Glutamatergic neuron (in vitro differentiated cells): Measurements from ENCODE around the gene TEX10. TPM values are rescaled to one million over a fixed set of nuclear protein-coding genes. Genes with fewer than 3 reads are reported as not detected.

Experiments used
- DNase-seq: peaks from one replicate; pipeline ENCODE4 v3.0.0; 2022
- H3K27ac Mint-ChIP-seq: one replicate; pipeline ENCODE4 v1.8.0; 2020; ENCODE audit warnings: mild to moderate bottlenecking, mixed read lengths, inconsistent platforms; ENCODE audit not compliant: unreplicated experiment
- H3K27me3 Mint-ChIP-seq: one replicate; pipeline ENCODE4 v1.8.0; 2020; ENCODE audit warnings: mild to moderate bottlenecking, moderate library complexity, mixed read lengths, inconsistent platforms; ENCODE audit not compliant: unreplicated experiment
- H3K36me3 Mint-ChIP-seq: one replicate; pipeline ENCODE4 v1.8.0; 2020; ENCODE audit warnings: mild to moderate bottlenecking, mixed read lengths, inconsistent platforms; ENCODE audit not compliant: unreplicated experiment
- H3K4me1 Mint-ChIP-seq: one replicate; pipeline ENCODE4 v1.8.0; 2020; ENCODE audit warnings: mild to moderate bottlenecking, low read depth, mixed read lengths, inconsistent platforms; ENCODE audit not compliant: unreplicated experiment
- H3K4me3 Mint-ChIP-seq: one replicate; pipeline ENCODE4 v1.8.0; 2020; ENCODE audit warnings: mild to moderate bottlenecking, mixed read lengths, inconsistent platforms; ENCODE audit not compliant: unreplicated experiment
- H3K9me3 Mint-ChIP-seq: one replicate; pipeline ENCODE4 v1.8.0; 2020; ENCODE audit warnings: mild to moderate bottlenecking, moderate library complexity, mixed read lengths, inconsistent platforms; ENCODE audit not compliant: unreplicated experiment
- total RNA-seq: library from RNA; stranded (reverse); fragmentation: NEBNext Ultra II Directional; extraction: Animal tissue kit (Norgen Biotek cat#: 25700); gene quantifications from one replicate; pipeline ENCODE4 v1.2.1, GENCODE V29; 2021; ENCODE audit not compliant: unreplicated experiment
- TF ChIP-seq, protein P1 (sequence below): fragments of 200-600 bp; sonication (generic); IDR thresholded peaks from one replicate; pipeline ENCODE4 v1.5.0; 2021; ENCODE audit not compliant: partially characterized antibody, unreplicated experiment

Gene TEX10
- total RNA-seq, 1 donor from 2014 or later: 18.4 TPM

GRCh38 chr9:100281066-100281465 lies 71.7 kb downstream of the TEX10 start:
- Mint-ChIP-seq H3K9me3 (peaks cover 14% of the 10 kb centered on the region), H3K27ac (no peak overlapping the region), H3K4me1 (peaks cover 40% of the 10 kb centered on the region), H3K27me3 (peaks cover 3% of the 10 kb centered on the region), H3K4me3 (no peak overlapping the region), H3K36me3 (peaks cover 13% of the 10 kb centered on the region)
- no peak for DNase-seq
- TF ChIP-seq, protein P1, sequence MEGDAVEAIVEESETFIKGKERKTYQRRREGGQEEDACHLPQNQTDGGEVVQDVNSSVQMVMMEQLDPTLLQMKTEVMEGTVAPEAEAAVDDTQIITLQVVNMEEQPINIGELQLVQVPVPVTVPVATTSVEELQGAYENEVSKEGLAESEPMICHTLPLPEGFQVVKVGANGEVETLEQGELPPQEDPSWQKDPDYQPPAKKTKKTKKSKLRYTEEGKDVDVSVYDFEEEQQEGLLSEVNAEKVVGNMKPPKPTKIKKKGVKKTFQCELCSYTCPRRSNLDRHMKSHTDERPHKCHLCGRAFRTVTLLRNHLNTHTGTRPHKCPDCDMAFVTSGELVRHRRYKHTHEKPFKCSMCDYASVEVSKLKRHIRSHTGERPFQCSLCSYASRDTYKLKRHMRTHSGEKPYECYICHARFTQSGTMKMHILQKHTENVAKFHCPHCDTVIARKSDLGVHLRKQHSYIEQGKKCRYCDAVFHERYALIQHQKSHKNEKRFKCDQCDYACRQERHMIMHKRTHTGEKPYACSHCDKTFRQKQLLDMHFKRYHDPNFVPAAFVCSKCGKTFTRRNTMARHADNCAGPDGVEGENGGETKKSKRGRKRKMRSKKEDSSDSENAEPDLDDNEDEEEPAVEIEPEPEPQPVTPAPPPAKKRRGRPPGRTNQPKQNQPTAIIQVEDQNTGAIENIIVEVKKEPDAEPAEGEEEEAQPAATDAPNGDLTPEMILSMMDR: no peak

DNA sequence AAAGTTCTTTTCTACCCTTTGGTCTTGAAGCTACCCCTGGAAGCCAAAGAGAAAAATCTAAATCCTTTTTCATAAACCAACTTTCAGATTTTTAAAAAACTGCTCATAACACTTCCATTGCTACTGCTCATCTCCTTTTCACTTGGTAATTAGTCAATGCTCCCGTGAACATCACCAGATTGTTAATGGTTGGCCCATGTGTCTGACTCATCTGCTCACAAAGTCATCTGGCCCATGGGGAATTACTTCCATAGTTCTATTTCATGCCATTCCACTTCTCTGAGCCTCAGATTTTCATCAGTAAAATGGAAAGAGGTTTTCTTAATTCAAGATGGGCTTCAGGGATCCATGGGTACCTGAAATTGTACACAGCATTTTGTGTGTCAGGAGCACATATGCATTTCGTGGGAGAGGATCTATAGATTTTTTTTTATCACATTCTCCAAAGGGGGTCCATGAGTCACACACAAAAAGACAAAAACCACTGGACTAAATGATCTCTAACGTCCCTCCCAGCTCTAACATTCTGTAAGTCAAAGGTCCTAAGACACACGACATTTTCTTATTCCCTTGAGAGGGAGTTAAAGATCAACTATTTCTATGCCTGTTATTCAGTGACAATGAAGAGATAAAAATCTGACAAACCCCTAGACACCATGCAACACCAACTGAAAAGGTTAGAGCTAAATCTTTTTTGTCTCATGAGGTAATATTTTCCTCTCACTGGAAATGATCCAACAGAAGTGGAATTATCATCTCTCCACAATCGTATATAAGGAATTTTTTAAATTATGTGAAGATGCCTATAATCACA lies 75.4 kb downstream of the TEX10 start:
- Mint-ChIP-seq H3K27ac (peak overlapping the region; percentile 83), H3K9me3 (peaks cover 6% of the 10 kb centered on the region)

DNA sequence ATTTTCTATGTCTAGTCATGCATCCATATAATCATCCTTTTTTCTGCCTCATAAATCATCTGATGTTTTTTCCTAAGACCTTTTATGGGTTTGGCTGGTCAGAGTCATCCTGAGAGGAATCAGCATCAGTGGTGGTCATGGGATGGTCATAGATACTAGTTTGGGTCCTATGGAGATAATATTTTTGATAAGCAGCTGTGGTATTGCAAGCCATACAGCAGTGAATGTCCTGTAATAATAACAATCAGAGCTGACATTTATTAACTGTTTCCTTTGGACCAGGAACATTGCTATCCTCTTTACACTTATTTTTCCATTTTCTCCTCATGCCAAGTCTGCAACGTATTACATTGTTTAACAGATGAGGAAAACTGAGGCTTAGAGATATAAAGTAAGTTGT lies 83.1 kb downstream of the TEX10 start:
- no peak for DNase-seq
- Mint-ChIP-seq H3K4me3 (no peak overlapping the region), H3K27ac (no peak overlapping the region), H3K4me1 (no peaks in the 10 kb centered on the region), H3K9me3 (no peaks in the 10 kb centered on the region), H3K27me3 (peaks cover 2% of the 10 kb centered on the region), H3K36me3 (peaks cover 3% of the 10 kb centered on the region)
- TF ChIP-seq, protein P1: no peak

More for the DNA sequence above, 75.4 kb downstream of the TEX10 start:
- Mint-ChIP-seq H3K4me3 (peak overlapping the region; percentile 61), H3K27me3 (peaks cover 3% of the 10 kb centered on the region), H3K36me3 (no peaks in the 10 kb centered on the region), H3K4me1 (peaks cover 43% of the 10 kb centered on the region)
- TF ChIP-seq, protein P1: no peak
- no peak for DNase-seq

GRCh38 chr9:100268271-100268670 lies 84.5 kb downstream of the TEX10 start:
- TF ChIP-seq, protein P1: no peak
- H3K36me3 Mint-ChIP-seq: peaks cover 3% of the 10 kb centered on the region
- no peak for DNase-seq
- no peak overlapping the region for H3K4me3 Mint-ChIP-seq
- no peak overlapping the region for H3K27ac Mint-ChIP-seq
- peaks cover 2% of the 10 kb centered on the region for H3K27me3 Mint-ChIP-seq
- no peaks in the 10 kb centered on the region for H3K4me1 Mint-ChIP-seq
- H3K9me3 Mint-ChIP-seq: no peaks in the 10 kb centered on the region

DNA sequence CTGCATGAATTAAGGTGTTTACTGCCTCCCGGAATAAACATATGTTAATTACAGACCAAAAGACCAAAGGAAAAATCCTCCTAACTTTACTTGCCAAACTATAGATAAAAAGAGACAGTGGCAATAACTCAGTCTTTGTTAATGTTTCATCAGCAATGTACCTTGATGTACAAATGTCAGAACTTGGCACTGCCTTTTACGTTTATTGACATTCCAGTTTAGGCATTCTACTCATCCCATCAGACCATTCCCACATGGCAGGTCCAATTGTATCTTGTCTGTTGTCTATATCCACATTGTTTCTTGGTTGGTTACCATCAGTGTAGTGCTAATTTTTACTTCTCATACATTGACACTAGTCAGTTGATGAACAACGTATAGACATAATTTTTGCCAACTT lies 85.5 kb downstream of the TEX10 start:
- peaks cover 2% of the 10 kb centered on the region for H3K27me3 Mint-ChIP-seq
- TF ChIP-seq, protein P1: no peak
- H3K36me3 Mint-ChIP-seq: peaks cover 3% of the 10 kb centered on the region
- DNase-seq: no peak
- no peak overlapping the region for H3K4me3 Mint-ChIP-seq
- no peak overlapping the region for H3K27ac Mint-ChIP-seq
- H3K4me1 Mint-ChIP-seq: no peaks in the 10 kb centered on the region
- H3K9me3 Mint-ChIP-seq: no peaks in the 10 kb centered on the region
